Retina (tissue), 1 donor: ENCODE data around the gene CNPY1.
A peak's percentile ranks its signal among the peaks of the same experiment; 100 is the strongest.

Experiments
- DNase-seq: peaks from one replicate; pipeline ENCODE4 v3.0.0-alpha.2; 2016

CNPY1 gene

GRCh38 chr7:155463114-155463811 is 83.1 kb downstream of the CNPY1 start:
- DNase-seq = peak; percentile 50

- peak; percentile 34 for DNase-seq
These were observed 84.1 kb downstream of the CNPY1 start for GRCh38 chr7:155462163-155462735.

GRCh38 chr7:155461631-155462030 is 84.7 kb downstream of the CNPY1 start:
- DNase-seq = no peak

GRCh38 chr7:155460926-155461613 is 85.3 kb downstream of the CNPY1 start:
- no peak for DNase-seq

- DNase-seq = peak; percentile 62
These were observed 86.5 kb downstream of the CNPY1 start for GRCh38 chr7:155459700-155460461.

GRCh38 chr7:155458878-155459699 is 87.3 kb downstream of the CNPY1 start:
- DNase-seq = peak; percentile 68

GRCh38 chr7:155458111-155458877 is 88.1 kb downstream of the CNPY1 start, which contains the start of gene EN2:
EN2 (plus strand) TSS chr7:155458129; CDS start chr7:155458378, 249 bp downstream.
- peak; percentile 73 for DNase-seq

- DNase-seq = no peak
These were observed 88.7 kb downstream of the CNPY1 start for GRCh38 chr7:155457544-155458110.

- peak; percentile 92 for DNase-seq
These were observed 89.4 kb downstream of the CNPY1 start for GRCh38 chr7:155456738-155457543.

- DNase-seq = peak; percentile 54
These were observed 90.3 kb downstream of the CNPY1 start for GRCh38 chr7:155455776-155456737.

GRCh38 chr7:155455132-155455693 is 91.1 kb downstream of the CNPY1 start:
- no peak for DNase-seq

GRCh38 chr7:155454183-155455112 is 91.9 kb downstream of the CNPY1 start:
- DNase-seq = peak; percentile 88

GRCh38 chr7:155453296-155454182 is 92.8 kb downstream of the CNPY1 start:
- peak; percentile 38 for DNase-seq

- DNase-seq = peak; percentile 37
These were observed 93.7 kb downstream of the CNPY1 start for GRCh38 chr7:155452505-155453295.

GRCh38 chr7:155451840-155452239 is 94.5 kb downstream of the CNPY1 start:
- DNase-seq = peak; percentile 37
